Measurements from ENCODE around the gene SHOC2.

The SHOC2 gene

DNA sequence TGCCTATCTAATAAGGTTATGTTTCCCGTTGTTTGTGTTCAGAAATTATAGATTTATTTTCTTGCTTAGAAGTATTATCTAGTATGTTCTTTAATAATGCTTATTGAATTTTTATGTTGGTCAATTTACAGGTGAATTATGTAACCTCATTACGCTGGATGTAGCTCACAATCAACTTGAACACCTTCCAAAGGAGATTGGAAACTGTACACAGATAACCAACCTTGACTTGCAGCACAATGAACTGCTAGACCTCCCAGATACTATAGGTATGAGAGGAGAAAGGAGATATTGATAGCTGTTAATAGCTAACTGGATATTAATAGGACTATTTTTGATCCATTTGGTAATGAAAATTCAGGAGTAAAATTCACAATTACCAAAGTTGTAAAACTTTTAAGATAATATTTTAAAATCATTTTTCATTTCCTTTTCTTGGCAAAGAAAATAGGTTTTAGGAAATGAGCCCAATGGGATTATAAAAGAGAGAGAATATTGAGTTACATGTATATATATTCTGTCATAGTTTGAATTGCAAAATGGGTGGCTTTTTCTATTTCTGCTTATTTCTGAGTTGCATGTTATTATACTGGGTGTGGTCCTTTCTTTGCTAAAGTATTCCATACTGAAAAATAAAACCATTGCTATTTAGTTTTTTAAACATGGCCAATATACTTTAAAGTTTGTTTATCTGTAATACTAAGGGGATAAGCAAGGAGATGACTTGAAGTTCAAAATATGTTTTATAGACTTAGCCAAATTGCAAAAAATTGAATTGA lies 66.3 kb downstream of the SHOC2 start:
- DNase-seq = no peak

DNA sequence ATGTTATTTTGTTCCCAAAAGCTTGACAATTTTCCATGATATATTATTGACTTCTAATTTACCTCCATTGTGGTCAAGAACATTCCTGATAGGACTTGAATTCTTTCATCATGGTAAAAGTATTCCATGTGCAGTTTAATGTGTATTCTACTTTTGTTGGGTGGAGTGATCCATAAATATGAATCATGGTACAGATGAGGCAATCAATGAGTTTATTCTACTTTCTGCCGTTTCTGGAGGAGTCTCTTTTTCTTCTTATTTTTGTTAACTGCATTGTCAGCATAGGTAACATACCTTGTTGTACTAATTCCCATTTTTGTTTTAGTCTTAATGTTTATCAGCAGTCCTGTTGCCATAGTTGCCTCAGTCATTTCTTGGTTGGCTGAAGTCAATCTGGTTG lies 69.6 kb downstream of the SHOC2 start:
- DNase-seq = no peak

DNA sequence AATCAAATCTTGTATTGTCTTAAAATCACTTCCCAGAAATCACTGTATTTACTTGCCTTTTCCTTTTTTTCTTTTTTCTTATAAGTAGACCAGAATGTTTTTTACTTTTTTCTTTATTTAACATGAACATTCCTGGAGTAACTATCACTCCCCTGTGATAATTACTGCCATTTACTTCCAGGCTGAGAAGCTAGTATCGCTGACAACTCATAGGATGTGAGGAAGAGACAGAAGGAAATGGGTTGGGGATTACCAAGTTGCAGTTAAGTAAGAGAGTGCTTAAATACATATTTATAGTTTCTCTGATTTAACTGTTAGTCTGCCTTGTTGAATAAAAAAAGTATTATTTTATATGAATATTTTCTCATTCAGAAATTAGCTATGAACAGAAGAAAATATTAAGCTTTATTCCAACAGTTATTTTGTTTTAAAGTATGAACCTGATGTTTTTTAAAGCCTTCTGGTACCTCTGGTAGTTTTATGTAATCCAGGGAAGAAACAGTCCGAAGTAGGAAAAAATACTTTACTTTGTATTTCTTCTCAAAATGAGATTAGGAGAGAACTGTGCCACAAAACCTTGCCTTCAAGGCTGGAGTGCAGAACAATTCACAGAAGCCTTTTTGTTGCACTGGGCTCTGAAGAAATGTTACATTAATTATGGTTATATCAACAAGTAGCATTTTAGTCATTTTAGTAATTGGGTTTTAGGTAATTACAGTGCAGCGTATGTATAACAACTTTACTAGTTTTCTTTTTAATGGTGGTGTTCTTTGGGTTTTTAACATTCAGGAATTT lies 72.8 kb downstream of the SHOC2 start:
- DNase-seq = no peak

DNA sequence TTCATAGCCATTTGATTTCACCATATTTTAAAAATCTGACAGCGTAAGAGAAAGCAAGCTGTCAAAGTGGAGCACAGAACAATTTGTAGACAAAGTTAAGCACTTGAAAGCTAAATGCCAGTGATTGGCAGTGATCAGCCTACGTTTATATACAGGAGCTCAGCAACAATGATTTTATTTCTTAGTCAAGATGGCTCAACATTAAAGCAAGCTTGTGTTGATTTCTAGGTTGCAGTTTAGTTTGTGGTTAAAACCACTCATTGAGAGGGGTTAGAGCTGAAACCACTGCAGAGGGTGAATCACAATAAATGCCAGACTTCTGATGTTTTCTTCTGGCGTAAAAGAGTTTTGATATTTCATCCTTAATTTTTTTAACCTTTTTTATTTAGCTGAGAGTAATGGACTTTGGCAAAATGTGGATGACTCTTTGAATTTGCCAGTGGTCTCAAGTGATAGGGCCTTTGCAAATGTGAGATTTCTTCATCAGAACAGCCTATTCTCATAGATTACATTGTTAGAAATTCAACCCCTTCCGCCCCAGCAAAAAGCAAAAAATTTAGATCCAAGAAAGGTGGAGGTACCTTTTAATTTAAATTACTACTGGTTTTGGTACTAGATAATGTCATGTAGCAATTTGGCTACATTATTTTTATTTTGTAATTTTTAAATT lies 73.8 kb downstream of the SHOC2 start:
- peak in 1 of 5 donors; percentile 70 for DNase-seq

DNA sequence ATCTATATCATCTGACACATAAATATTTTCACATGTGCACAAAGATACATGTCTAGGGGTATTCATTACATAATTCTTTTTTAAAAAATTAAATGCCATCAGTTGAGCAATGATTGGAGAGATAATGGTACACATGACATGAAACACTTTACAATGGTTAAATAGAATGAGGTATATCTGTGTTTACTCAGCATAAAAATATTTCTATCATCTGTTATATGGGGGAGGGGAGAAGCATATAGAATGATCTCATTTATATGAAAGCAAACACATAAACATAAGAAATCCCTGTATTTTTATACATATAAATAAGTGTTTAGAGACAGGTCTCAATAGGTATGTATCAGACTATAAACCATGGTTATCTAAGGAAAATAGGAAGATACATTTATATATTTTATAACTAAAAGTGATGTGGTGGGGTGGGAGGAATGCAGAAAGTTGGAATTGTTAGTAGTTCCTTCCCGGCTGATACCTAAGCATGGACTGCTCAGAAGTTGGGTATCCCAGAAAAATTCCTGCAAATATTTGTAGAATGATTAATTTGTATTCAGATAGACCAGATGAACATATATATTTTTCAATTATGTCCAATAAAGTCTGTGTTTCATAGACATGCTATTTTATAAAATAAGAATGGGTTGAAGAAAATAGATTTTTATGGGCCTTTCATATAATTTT lies 75.1 kb downstream of the SHOC2 start:
- DNase-seq = no peak

DNA sequence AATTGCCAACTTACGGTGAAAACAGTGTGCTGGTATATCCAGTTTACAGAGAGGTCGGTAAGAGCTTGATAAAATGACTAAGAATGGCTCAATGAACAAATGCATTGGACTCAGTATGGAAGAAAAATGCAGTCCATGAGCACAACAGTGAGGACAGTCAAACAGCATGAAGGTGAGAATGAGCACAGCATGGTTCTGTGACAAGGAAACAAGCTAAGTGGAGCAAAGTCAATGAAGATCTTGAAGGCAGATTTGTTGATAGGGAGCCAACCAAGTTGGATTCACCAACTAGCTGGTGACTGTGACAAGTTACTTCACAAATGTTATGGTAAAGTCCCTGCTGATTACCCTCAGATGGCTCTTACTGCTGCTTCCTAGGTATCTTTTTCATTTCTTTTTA lies 75.9 kb downstream of the SHOC2 start:
- no peak for DNase-seq

DNA sequence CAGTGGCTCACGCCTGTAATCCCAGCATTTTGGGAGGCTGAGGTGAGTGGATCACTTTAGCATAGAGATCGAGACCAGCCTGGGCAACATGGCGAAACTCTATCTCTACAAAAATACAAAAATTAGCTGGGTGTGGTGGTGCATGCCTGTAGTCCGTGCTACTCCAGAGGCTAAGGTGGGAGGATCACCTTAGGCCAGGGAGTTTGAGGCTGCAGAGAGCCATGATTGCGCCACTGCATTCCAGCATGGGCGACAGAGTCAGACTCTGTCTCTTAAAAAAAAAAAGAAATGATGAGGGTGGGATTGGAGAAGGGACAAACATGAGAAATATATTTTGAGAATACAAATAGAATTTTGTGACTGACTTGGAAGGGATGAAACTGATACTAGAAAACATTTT lies 76.9 kb downstream of the SHOC2 start:
- DNase-seq = no peak

DNA sequence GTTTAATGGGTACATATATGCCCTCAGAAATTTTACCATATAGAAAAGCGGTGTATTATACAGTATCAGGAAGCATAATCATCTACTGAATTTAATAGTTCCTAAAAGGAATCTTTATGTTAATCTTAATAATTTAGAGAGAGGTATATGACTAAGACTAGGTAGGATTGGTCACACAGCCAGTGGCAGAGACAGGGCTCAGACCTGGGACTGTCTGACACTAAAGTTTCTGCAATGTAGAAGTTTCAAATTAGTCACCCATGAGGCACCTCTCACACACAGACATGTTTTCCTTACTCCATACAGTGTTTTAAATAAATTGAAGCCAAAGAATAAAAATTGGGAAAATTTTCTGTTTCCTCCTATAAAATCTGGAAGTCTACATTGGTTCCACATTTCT lies 84.6 kb downstream of the SHOC2 start:
- DNase-seq = no peak

DNA sequence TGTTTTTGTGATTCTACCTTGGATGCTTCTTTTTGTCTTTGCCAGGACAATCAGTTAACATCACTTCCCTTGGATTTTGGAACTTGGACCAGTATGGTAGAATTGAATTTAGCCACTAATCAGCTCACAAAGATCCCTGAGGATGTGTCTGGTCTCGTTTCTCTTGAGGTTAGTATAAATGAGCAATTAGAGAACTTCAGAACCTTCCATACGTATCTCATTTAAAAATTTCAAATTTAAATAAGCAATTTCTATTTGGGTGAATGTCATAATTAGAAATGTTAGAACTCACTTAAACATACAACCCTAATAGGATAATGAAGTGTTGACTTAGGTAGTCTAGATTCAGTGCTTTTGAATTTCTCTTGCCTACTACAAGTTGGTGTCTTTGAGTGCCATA lies 88.1 kb downstream of the SHOC2 start:
- no peak for DNase-seq

DNA sequence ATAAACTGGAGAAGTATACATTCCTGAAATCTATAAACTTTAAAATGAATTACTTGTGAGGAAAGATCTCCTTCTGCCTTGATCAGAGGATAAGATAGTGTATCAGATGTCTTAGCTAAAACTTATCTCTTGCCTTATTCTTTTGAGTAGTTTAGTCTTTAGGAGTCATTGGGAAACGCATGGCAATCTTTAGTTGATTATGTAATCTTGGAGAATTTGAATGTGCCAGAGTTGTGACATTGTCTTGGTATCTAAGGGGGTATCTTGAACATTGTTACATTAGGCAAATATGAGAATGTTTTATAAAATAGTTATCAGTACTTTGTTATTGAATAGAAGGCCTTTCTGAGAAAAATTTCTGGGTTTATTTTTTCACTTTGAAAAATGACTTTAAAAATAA lies 95.8 kb downstream of the SHOC2 start:
- DNase-seq = no peak

DNA sequence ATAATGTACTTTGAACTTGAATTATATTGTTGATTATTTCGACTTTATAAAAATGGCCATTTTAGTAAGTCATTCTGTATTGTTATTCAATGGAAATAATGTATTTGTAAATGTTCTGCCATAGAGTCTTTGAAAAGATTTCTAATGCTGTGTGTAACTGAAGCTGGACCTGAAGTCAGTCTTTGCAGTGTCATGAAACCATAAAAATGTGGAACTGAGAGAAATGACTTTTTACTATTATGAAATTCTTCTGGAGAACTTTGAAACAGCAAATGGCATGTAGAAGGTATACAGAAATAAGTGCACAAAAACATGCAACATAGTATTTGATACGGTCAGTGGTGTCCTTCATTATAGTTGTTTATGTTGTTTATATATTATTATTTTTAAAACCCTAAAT lies 97.7 kb downstream of the SHOC2 start:
- DNase-seq = no peak

DNA sequence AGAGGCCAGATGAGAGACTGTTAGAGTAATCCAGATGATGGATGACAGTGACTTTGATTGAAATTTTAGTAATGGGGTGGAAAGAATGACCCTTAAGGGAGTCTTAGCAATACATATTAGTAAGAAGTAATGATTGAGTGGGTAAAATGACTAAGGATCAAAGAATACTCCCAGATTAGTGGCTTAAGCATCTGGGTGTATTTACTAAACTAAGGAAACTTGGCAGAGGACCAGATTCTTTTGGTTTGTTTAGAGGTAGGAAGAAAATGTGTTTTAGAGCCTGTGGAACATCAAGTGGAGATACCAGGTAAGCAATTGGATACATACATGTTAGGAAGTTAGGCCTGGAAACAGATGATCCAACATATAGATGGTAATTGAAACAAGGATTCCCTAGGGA lies 98.6 kb downstream of the SHOC2 start:
- DNase-seq = no peak

DNA sequence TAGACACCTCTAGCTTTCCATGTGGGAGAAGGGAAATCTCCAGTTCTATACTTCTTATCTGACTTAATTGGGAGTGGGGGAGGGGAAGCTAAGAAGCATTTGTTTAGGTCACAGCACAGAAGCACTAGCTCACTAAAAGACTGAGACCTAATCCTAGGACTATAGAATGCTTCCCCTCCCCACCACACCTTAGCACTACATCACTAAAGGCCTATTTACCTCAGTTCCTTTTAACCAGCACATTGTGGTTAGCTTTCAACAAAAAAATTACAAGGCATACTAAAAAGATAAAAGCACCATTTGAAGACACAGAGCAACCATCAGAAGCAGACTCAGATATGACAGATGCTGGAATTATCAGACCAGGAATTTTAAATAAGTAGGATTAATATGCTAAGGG lies 103.7 kb downstream of the SHOC2 start:
- DNase-seq = no peak

DNA sequence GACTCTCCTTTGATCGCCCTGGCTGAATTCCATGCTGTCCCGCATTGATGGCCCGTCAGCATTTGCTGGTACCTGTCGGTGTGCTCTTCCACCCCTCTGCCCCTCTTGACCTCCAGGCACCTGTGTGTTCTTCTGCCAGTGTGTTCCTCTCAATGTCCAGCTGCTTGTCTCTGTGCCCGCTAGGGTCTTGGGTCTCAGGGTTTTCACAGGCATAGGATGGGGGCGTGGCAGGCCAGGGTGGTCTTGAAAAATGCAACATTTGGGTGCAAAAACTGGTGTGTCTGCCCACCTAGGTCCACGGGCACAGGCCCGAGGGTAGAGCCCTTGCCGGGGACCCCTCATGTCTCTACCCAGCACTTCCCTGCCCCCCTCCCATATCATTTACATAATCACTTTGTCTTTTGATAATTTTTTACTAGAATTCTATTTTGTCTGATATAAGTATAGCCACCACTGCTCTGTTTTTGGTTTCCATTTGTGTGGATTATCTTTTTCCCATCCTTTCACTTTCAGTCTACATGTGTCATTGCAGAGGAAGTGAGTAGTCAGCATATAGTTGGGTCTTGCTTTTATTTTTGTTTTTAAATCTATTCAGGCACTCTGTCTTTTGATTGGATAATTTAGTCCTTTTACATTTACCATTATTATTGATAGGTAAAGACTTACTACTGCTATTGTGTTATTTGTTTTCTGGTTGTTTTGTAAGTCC lies 110.8 kb downstream of the SHOC2 start:
- peak in 1 of 5 donors; percentile 39 for DNase-seq

DNA sequence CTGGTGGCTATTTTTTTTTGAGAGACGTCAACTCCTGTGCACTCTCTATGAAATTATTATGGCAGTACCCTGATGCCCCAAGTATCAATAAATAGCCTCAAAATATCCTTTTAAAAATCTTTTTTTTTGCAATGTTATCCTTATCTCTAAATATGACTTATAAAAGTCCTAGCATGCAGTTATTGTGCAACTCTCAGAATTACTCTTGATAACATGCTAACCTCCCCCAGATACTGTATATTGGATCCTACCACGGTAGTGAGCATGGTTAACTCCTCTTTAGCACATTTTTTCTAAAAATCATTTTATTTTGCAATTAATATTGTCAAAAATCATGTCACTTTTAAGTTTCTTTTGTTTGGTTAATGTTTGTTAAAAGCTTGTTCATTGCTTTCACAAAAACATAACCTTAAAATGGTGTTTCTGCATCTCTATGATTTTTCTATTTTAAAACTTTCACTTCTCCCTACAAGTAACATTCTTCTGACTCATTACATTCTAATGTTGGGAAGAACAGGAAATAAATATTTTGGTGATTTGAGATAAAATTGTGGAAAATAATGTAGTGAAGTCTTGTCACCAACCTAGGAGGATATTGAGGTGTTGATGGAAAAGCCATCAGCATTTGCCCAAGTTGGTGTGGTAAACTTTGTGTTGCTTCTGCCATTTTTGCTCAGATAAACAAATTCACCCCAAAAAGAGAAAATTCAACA lies 115.3 kb downstream of the SHOC2 start:
- no peak for DNase-seq

DNA sequence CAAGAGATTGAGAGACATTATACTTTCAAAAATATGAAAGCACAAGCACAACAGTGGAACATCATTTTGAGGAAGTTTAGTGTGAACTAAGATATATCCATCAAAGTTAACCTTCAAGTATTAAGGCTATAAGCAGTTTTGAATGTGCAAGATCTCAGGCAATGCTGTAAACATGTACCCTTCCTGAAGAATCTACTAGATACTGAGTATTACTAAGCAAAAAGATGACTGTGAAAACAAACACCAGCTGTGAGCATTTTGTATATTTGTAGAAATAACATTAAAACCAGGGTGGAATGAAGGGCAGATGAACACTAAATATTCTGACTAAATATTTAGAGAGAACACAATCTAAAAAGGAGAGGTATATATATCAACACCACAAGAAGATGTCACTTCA lies 116.1 kb downstream of the SHOC2 start:
- no peak for DNase-seq

DNA sequence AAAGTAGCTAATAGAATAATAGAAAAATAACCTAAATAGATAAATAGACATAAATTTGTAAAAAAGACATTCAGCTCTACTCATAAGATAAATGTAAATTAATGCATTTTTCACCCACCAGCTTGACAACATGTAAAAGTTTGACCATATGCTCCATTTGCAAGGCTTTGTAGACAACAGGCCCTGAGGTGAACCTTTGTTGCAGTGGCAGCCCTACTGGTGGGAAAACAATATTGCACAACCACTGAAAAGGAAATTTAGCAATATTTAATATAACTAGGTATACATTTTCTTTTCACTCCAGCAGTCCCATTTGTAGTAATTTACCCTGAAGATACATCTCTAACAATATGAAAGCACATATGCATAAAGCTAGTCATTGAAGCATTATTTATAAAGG lies 118.5 kb downstream of the SHOC2 start:
- no peak for DNase-seq

DNA sequence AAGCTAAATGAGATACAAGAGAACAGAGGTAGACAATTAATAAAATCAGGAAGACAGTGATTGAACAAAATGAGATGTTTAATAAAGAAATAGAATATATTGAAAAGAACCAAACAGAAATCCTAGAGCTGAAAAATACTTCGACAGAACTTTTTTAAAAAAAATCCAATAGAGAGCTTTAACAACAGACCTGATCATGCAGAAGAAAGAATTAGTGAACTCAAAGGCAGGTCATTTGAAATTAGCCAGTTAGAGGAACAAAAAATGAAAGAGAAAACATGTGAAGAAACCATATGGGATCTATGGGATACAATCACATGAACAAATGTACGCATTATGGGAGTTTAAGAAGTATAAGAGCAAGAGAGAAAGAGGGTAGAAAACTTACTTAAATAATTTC lies 120.1 kb downstream of the SHOC2 start:
- DNase-seq = no peak

DNA sequence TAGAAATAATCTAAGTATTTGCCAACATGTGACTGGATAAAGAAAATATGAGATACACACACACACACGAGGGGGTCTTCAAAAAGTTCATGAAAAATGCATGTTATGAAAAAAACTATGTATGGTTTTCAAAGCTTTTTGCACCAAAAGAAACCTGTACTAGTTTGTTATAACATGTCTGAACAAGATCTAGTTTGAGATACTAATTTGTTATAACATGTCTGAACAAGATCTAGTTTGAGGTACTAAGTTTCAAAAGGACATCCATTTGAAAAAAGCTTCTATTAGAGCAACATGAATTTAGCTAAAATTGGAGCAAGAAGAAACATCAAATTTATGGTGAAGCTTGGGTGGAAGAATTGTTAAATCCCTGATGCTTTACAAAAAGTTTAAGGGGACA lies 137.6 kb downstream of the SHOC2 start:
- no peak for DNase-seq

Data from T-helper 1 cell (primary cell).